Activated naive CD4-positive, alpha-beta T cell treated with anti-CD3 and anti-CD28 coated beads, Interleukin-2, amount 50 U/mL, for 24 hours (primary cell): Measurements from ENCODE around the gene KLC1.

ENCODE experiments used
- H3K27ac Mint-ChIP-seq: one replicate; pipeline ENCODE4 v1.8.0; 2021; ENCODE audit warnings: mild to moderate bottlenecking, mixed read lengths
- H3K27me3 Mint-ChIP-seq: one replicate; pipeline ENCODE4 v1.8.0; 2021; ENCODE audit warnings: mixed read lengths
- H3K36me3 Mint-ChIP-seq: one replicate; pipeline ENCODE4 v1.8.0; 2021; ENCODE audit warnings: mixed read lengths
- H3K4me1 Mint-ChIP-seq: one replicate; pipeline ENCODE4 v1.8.0; 2021; ENCODE audit warnings: mixed read lengths
- H3K4me3 Mint-ChIP-seq: one replicate; pipeline ENCODE4 v1.8.0; 2021; ENCODE audit warnings: mild to moderate bottlenecking, mixed read lengths
- H3K9me3 Mint-ChIP-seq: one replicate; pipeline ENCODE4 v1.8.0; 2021; ENCODE audit warnings: mixed read lengths

KLC1 gene

GRCh38 chr14:103667671-103668070, 38.7 kb downstream of the KLC1 start:
- H3K4me1 Mint-ChIP-seq = no peaks in the 10 kb centered on the region
- no peaks in the 10 kb centered on the region for H3K27me3 Mint-ChIP-seq
- no peak overlapping the region for H3K4me3 Mint-ChIP-seq
- H3K27ac Mint-ChIP-seq = no peak overlapping the region
- H3K9me3 Mint-ChIP-seq = no peaks in the 10 kb centered on the region
- peaks cover 9% of the 10 kb centered on the region for H3K36me3 Mint-ChIP-seq

GRCh38 chr14:103668117-103668516, 39.1 kb downstream of the KLC1 start:
- Mint-ChIP-seq H3K9me3 (no peaks in the 10 kb centered on the region), H3K4me1 (no peaks in the 10 kb centered on the region), H3K27me3 (no peaks in the 10 kb centered on the region), H3K27ac (no peak overlapping the region), H3K4me3 (no peak overlapping the region), H3K36me3 (peaks cover 9% of the 10 kb centered on the region)

- Mint-ChIP-seq H3K36me3 (peaks cover 10% of the 10 kb centered on the region), H3K4me1 (no peaks in the 10 kb centered on the region), H3K9me3 (no peaks in the 10 kb centered on the region), H3K27me3 (no peaks in the 10 kb centered on the region), H3K27ac (no peak overlapping the region), H3K4me3 (no peak overlapping the region)
Measured at GRCh38 chr14:103669370-103669769, 40.4 kb downstream of the KLC1 start.

- no peak overlapping the region for H3K27ac Mint-ChIP-seq
- H3K36me3 Mint-ChIP-seq = peaks cover 18% of the 10 kb centered on the region
- no peaks in the 10 kb centered on the region for H3K27me3 Mint-ChIP-seq
- no peaks in the 10 kb centered on the region for H3K9me3 Mint-ChIP-seq
- H3K4me3 Mint-ChIP-seq = no peak overlapping the region
- no peaks in the 10 kb centered on the region for H3K4me1 Mint-ChIP-seq
Measured at GRCh38 chr14:103671911-103672310, 42.9 kb downstream of the KLC1 start.

- H3K36me3 Mint-ChIP-seq = peaks cover 20% of the 10 kb centered on the region
Measured at GRCh38 chr14:103675957-103676356, 46.9 kb downstream of the KLC1 start.

GRCh38 chr14:103676881-103677675, 48.1 kb downstream of the KLC1 start:
- H3K4me3 Mint-ChIP-seq = no peak overlapping the region
- no peaks in the 10 kb centered on the region for H3K27me3 Mint-ChIP-seq
- H3K4me1 Mint-ChIP-seq = no peaks in the 10 kb centered on the region
- peaks cover 18% of the 10 kb centered on the region for H3K36me3 Mint-ChIP-seq
- no peak overlapping the region for H3K27ac Mint-ChIP-seq
- H3K9me3 Mint-ChIP-seq = no peaks in the 10 kb centered on the region

More at GRCh38 chr14:103675957-103676356, 46.9 kb downstream of the KLC1 start:
- H3K27me3 Mint-ChIP-seq = no peaks in the 10 kb centered on the region
- H3K27ac Mint-ChIP-seq = no peak overlapping the region
- no peaks in the 10 kb centered on the region for H3K9me3 Mint-ChIP-seq
- no peak overlapping the region for H3K4me3 Mint-ChIP-seq
- no peaks in the 10 kb centered on the region for H3K4me1 Mint-ChIP-seq

GRCh38 chr14:103679351-103679750, 50.3 kb downstream of the KLC1 start:
- H3K36me3 Mint-ChIP-seq = peaks cover 14% of the 10 kb centered on the region

GRCh38 chr14:103680491-103681231, 51.6 kb downstream of the KLC1 start:
- Mint-ChIP-seq H3K36me3 (peaks cover 11% of the 10 kb centered on the region), H3K4me1 (no peaks in the 10 kb centered on the region), H3K27ac (peak overlapping the region; percentile 35), H3K9me3 (no peaks in the 10 kb centered on the region), H3K27me3 (no peaks in the 10 kb centered on the region), H3K4me3 (no peak overlapping the region)

More at GRCh38 chr14:103679351-103679750, 50.3 kb downstream of the KLC1 start:
- no peak overlapping the region for H3K27ac Mint-ChIP-seq
- no peak overlapping the region for H3K4me3 Mint-ChIP-seq
- H3K27me3 Mint-ChIP-seq = no peaks in the 10 kb centered on the region
- no peaks in the 10 kb centered on the region for H3K4me1 Mint-ChIP-seq
- no peaks in the 10 kb centered on the region for H3K9me3 Mint-ChIP-seq

- H3K27me3 Mint-ChIP-seq = no peaks in the 10 kb centered on the region
- H3K4me1 Mint-ChIP-seq = no peaks in the 10 kb centered on the region
- peaks cover 5% of the 10 kb centered on the region for H3K36me3 Mint-ChIP-seq
- H3K9me3 Mint-ChIP-seq = no peaks in the 10 kb centered on the region
- H3K27ac Mint-ChIP-seq = no peak overlapping the region
- H3K4me3 Mint-ChIP-seq = no peak overlapping the region
Measured at GRCh38 chr14:103683139-103683538, 54.1 kb downstream of the KLC1 start.

GRCh38 chr14:103684471-103684870, 55.5 kb downstream of the KLC1 start:
- Mint-ChIP-seq H3K27ac (no peak overlapping the region), H3K9me3 (no peaks in the 10 kb centered on the region), H3K27me3 (no peaks in the 10 kb centered on the region)

GRCh38 chr14:103684871-103685270, 55.9 kb downstream of the KLC1 start:
- H3K27me3 Mint-ChIP-seq = no peaks in the 10 kb centered on the region
- no peak overlapping the region for H3K27ac Mint-ChIP-seq
- no peak overlapping the region for H3K4me3 Mint-ChIP-seq
- peaks cover 4% of the 10 kb centered on the region for H3K36me3 Mint-ChIP-seq
- no peaks in the 10 kb centered on the region for H3K9me3 Mint-ChIP-seq
- peaks cover 3% of the 10 kb centered on the region for H3K4me1 Mint-ChIP-seq

More at GRCh38 chr14:103684471-103684870, 55.5 kb downstream of the KLC1 start:
- Mint-ChIP-seq H3K36me3 (peaks cover 3% of the 10 kb centered on the region), H3K4me1 (peaks cover under 1% of the 10 kb centered on the region), H3K4me3 (no peak overlapping the region)

GRCh38 chr14:103685276-103686211, 56.5 kb downstream of the KLC1 start:
- H3K36me3 Mint-ChIP-seq = peaks cover 2% of the 10 kb centered on the region
- H3K27me3 Mint-ChIP-seq = no peaks in the 10 kb centered on the region
- no peak overlapping the region for H3K4me3 Mint-ChIP-seq
- H3K27ac Mint-ChIP-seq = no peak overlapping the region
- no peaks in the 10 kb centered on the region for H3K9me3 Mint-ChIP-seq
- H3K4me1 Mint-ChIP-seq = peaks cover 3% of the 10 kb centered on the region

GRCh38 chr14:103686831-103687485, 57.9 kb downstream of the KLC1 start:
- H3K4me1 Mint-ChIP-seq = peaks cover 3% of the 10 kb centered on the region
- H3K9me3 Mint-ChIP-seq = no peaks in the 10 kb centered on the region
- H3K4me3 Mint-ChIP-seq = no peak overlapping the region
- H3K36me3 Mint-ChIP-seq = peaks cover 2% of the 10 kb centered on the region
- H3K27ac Mint-ChIP-seq = no peak overlapping the region
- H3K27me3 Mint-ChIP-seq = no peaks in the 10 kb centered on the region

GRCh38 chr14:103687712-103688111, 58.7 kb downstream of the KLC1 start:
- peaks cover 2% of the 10 kb centered on the region for H3K36me3 Mint-ChIP-seq
- H3K27ac Mint-ChIP-seq = no peak overlapping the region
- H3K4me3 Mint-ChIP-seq = no peak overlapping the region
- no peaks in the 10 kb centered on the region for H3K9me3 Mint-ChIP-seq
- H3K27me3 Mint-ChIP-seq = no peaks in the 10 kb centered on the region
- H3K4me1 Mint-ChIP-seq = peaks cover 3% of the 10 kb centered on the region

- Mint-ChIP-seq H3K4me3 (no peak overlapping the region), H3K27me3 (no peaks in the 10 kb centered on the region), H3K4me1 (peaks cover 3% of the 10 kb centered on the region), H3K9me3 (no peaks in the 10 kb centered on the region), H3K27ac (no peak overlapping the region), H3K36me3 (peaks cover 2% of the 10 kb centered on the region)
Measured at GRCh38 chr14:103688441-103688840, 59.4 kb downstream of the KLC1 start.
